Measurements from ENCODE around the gene RUFY4.
"Not testable (repeated sequence)": the region's sequence is repeated elsewhere in the genome, so short reads cannot be mapped to it uniquely, and the experiment has no call there.

RUFY4 gene

DNA sequence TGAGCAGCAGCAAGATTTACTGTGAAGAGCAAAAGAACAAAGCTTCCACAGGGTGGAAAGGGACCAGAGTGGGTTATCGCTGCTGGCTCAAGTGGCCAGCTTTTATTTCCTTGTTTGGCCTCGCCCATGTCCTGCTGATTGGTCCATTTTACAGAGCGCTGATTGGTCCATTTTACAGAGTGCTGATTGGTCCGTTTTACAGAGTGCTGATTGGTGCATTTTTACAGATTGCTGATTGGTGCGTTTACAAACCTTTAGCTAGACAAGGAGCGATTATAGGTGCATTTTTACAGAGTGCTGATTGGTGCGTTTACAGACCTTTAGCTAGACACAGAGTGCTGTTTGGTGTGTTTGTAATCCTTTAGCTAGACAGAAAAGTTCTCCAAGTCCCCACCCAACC, 39.8 kb downstream of the RUFY4 start:
- POLR2A ChIA-PET = interaction anchor here (0.8 kb wide), 2 partner anchors 10 to 17 kb away, joined by 3 read pairs; no protein-coding TSS in a partner anchor
- H3K27ac ChIP-seq (ENCODE audit: insufficient read depth in 1 of 2, low read depth in 1 of 2, low read length in 2 of 2, poor library complexity in 1 of 2, severe bottlenecking in 2 of 2); H3K4me1 ChIP-seq (ENCODE audit: control extremely low read depth in 1 of 4, control insufficient read depth in 4 of 4, insufficient read depth in 4 of 4, low read length in 3 of 4); CTCF ChIA-PET; DNase-seq; H3K27me3 ChIP-seq (replicated peaks in 2 of 5; ENCODE audit: control insufficient read depth in 4 of 5, insufficient read depth in 5 of 5, low read length in 4 of 5); H3K36me3 ChIP-seq (ENCODE audit: control insufficient read depth in 4 of 4, insufficient read depth in 4 of 4, low read length in 3 of 4); H3K4me3 ChIP-seq (ENCODE audit: control insufficient read depth in 1 of 7, extremely low read depth in 1 of 7, insufficient read depth in 4 of 7, low read depth in 2 of 7, low read length in 6 of 7): not testable (repeated sequence)
- peaks cover 0 to 16% (median 4%) of the 10 kb centered on the region in 5 experiments for H3K9me3 ChIP-seq (ENCODE audit: control extremely low read depth in 1 of 5, control insufficient read depth in 4 of 5, insufficient read depth in 2 of 5, low read depth in 1 of 5, low read length in 4 of 5)
- WGBS (ENCODE audit: insufficient coverage) = 94% methylated on average over 5 of the region's 7 CpGs

DNA sequence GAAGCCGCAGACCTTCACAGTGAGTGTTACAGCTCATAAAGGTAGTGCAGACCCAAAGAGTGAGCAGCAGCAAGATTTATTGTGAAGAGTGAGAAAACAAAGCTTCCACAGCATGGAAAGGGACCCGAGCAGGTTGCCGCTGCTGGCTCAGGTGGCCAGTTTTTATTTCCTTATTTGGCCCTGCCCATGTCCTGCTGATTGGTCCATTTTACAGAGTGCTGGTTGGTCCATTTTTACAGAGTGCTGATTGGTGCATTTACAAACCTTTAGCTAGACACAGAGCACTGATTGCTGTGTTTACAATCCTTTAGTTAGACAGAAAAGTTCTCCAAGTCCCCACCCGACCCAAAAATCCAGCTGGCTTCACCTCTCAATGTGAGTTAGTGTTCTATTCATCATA, 52.7 kb downstream of the RUFY4 start:
- Histone ChIP-seq H3K9me3 (ENCODE audit: control extremely low read depth in 1 of 5, control insufficient read depth in 4 of 5, insufficient read depth in 2 of 5, low read depth in 1 of 5, low read length in 4 of 5) (peaks cover 0 to 24% (median 2%) of the 10 kb centered on the region in 5 experiments), H3K4me1 (ENCODE audit: control extremely low read depth in 1 of 4, control insufficient read depth in 4 of 4, insufficient read depth in 4 of 4, low read length in 3 of 4) (peaks cover 4 to 17% (median 12%) of the 10 kb centered on the region in 4 experiments)
- H3K4me3 ChIP-seq (ENCODE audit: control insufficient read depth in 1 of 7, extremely low read depth in 1 of 7, insufficient read depth in 4 of 7, low read depth in 2 of 7, low read length in 6 of 7); H3K27me3 ChIP-seq (replicated peaks in 2 of 5; ENCODE audit: control insufficient read depth in 4 of 5, insufficient read depth in 5 of 5, low read length in 4 of 5); DNase-seq; H3K27ac ChIP-seq (ENCODE audit: insufficient read depth in 1 of 2, low read depth in 1 of 2, low read length in 2 of 2, poor library complexity in 1 of 2, severe bottlenecking in 2 of 2); H3K36me3 ChIP-seq (ENCODE audit: control insufficient read depth in 4 of 4, insufficient read depth in 4 of 4, low read length in 3 of 4); POLR2A ChIA-PET: not testable (repeated sequence)
- CTCF ChIA-PET = interaction anchor here (1.3 to 1.5 kb wide), 2 partner anchors 8 kb away, joined by 3 to 5 read pairs; no protein-coding TSS in a partner anchor
- 97% methylated on average over 3 of the region's 4 CpGs for WGBS (ENCODE audit: insufficient coverage)

- H3K36me3 ChIP-seq (ENCODE audit: control insufficient read depth in 4 of 4, insufficient read depth in 4 of 4, low read length in 3 of 4); POLR2A ChIA-PET; DNase-seq; H3K4me3 ChIP-seq (ENCODE audit: control insufficient read depth in 1 of 7, extremely low read depth in 1 of 7, insufficient read depth in 4 of 7, low read depth in 2 of 7, low read length in 6 of 7); H3K27ac ChIP-seq (ENCODE audit: insufficient read depth in 1 of 2, low read depth in 1 of 2, low read length in 2 of 2, poor library complexity in 1 of 2, severe bottlenecking in 2 of 2); H3K27me3 ChIP-seq (replicated peaks in 2 of 5; ENCODE audit: control insufficient read depth in 4 of 5, insufficient read depth in 5 of 5, low read length in 4 of 5): not testable (repeated sequence)
- Histone ChIP-seq H3K4me1 (ENCODE audit: control extremely low read depth in 1 of 4, control insufficient read depth in 4 of 4, insufficient read depth in 4 of 4, low read length in 3 of 4) (peaks cover 4 to 17% (median 12%) of the 10 kb centered on the region in 4 experiments), H3K9me3 (ENCODE audit: control extremely low read depth in 1 of 5, control insufficient read depth in 4 of 5, insufficient read depth in 2 of 5, low read depth in 1 of 5, low read length in 4 of 5) (peaks cover 0 to 19% (median 2%) of the 10 kb centered on the region in 5 experiments)
- CTCF ChIA-PET = interaction anchor here (1.5 kb wide), 1 partner anchor 9 kb away, joined by 5 read pairs; no protein-coding TSS in a partner anchor
Measured at GRCh38 chr2:218122286-218122685, 53.2 kb downstream of the RUFY4 start.

GRCh38 chr2:218123986-218124385, 54.9 kb downstream of the RUFY4 start:
- Histone ChIP-seq H3K4me1 (ENCODE audit: control extremely low read depth in 1 of 4, control insufficient read depth in 4 of 4, insufficient read depth in 4 of 4, low read length in 3 of 4) (peaks cover 4 to 17% (median 12%) of the 10 kb centered on the region in 4 experiments), H3K9me3 (ENCODE audit: control extremely low read depth in 1 of 5, control insufficient read depth in 4 of 5, insufficient read depth in 2 of 5, low read depth in 1 of 5, low read length in 4 of 5) (peaks cover 0 to 19% (median 2%) of the 10 kb centered on the region in 5 experiments), H3K27ac (ENCODE audit: insufficient read depth in 1 of 2, low read depth in 1 of 2, low read length in 2 of 2, poor library complexity in 1 of 2, severe bottlenecking in 2 of 2) (no peak overlapping the region), H3K36me3 (ENCODE audit: control insufficient read depth in 4 of 4, insufficient read depth in 4 of 4, low read length in 3 of 4) (no peaks in the 10 kb centered on the region), H3K27me3 (replicated peaks in 2 of 5; ENCODE audit: control insufficient read depth in 4 of 5, insufficient read depth in 5 of 5, low read length in 4 of 5) (no peaks in the 10 kb centered on the region), H3K4me3 (ENCODE audit: control insufficient read depth in 1 of 7, extremely low read depth in 1 of 7, insufficient read depth in 4 of 7, low read depth in 2 of 7, low read length in 6 of 7) (no peak overlapping the region)
- 80% methylated on average over 1 of the region's 4 CpGs for WGBS (ENCODE audit: insufficient coverage)
- POLR2A ChIA-PET = no interaction called here
- CTCF ChIA-PET = interaction anchor here (1.0 to 1.2 kb wide), 2 partner anchors 44 to 53 kb away, joined by 3 read pairs; no protein-coding TSS in a partner anchor
- no peak for DNase-seq

DNA sequence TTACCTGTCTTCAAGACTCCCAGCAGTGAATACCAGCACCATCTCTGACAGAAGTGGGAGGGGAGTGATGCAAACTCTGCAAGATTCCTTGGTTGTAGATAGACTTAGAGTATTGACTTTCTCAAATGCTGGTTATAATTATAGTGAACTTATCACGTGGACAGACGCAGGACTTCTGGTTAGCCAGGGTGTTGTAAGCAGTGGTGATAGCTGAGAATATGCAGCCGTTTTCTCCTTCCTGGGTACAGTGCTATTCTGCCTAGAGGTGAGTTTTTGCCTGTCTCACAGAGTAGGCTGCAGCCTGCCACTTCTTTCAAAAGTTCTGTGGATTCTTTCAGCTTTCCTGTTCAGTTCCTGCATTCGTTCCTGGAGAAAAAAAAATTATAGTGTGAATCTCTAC, 56.0 kb downstream of the RUFY4 start:
- 66% methylated on average over 4 of the region's 4 CpGs for WGBS (ENCODE audit: insufficient coverage)
- ChIA-PET CTCF (no interaction called here), POLR2A (no interaction called here)
- H3K4me1 ChIP-seq (ENCODE audit: control extremely low read depth in 1 of 4, control insufficient read depth in 4 of 4, insufficient read depth in 4 of 4, low read length in 3 of 4) = peaks cover 4 to 17% (median 12%) of the 10 kb centered on the region in 4 experiments
- H3K4me3 ChIP-seq (ENCODE audit: control insufficient read depth in 1 of 7, extremely low read depth in 1 of 7, insufficient read depth in 4 of 7, low read depth in 2 of 7, low read length in 6 of 7) = peak overlapping the region in 3 of 7 experiments; percentile 19 to 30 (median 20)
- no peak overlapping the region for H3K27ac ChIP-seq (ENCODE audit: insufficient read depth in 1 of 2, low read depth in 1 of 2, low read length in 2 of 2, poor library complexity in 1 of 2, severe bottlenecking in 2 of 2)
- peaks cover 0 to 19% (median 2%) of the 10 kb centered on the region in 5 experiments for H3K9me3 ChIP-seq (ENCODE audit: control extremely low read depth in 1 of 5, control insufficient read depth in 4 of 5, insufficient read depth in 2 of 5, low read depth in 1 of 5, low read length in 4 of 5)
- H3K27me3 ChIP-seq (replicated peaks in 2 of 5; ENCODE audit: control insufficient read depth in 4 of 5, insufficient read depth in 5 of 5, low read length in 4 of 5) = no peaks in the 10 kb centered on the region
- H3K36me3 ChIP-seq (ENCODE audit: control insufficient read depth in 4 of 4, insufficient read depth in 4 of 4, low read length in 3 of 4) = no peaks in the 10 kb centered on the region
- DNase-seq = no peak

DNA sequence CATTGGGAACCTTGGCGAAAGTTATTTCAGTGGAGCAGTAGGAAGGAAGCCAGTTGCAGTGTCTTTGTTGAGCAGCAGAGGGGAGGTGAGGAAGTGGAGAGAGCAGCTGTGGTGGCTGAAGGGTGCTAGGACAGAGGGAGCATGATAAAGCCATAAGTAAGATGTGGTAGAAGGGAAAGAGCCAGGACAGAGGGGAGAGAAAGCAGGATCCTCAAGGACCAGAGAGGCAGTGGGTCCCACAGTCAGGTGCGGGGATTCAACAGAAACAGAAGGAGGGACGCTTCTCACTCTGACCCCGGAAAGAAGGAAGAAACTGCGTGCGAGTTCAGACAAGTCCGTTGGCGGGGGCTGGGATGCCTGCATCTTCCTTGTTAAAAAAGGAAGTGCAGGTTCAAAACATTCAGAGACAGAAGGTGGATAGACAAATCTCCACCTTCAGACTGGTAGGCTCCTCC, 56.6 kb downstream of the RUFY4 start, which contains the start of gene CXCR2:
Gene CXCR2 (plus strand): TSS at position 403 of the 455 bp plus-strand sequence. CDS start 8,774 bp downstream, outside the sequence.
- no peaks in the 10 kb centered on the region for H3K36me3 ChIP-seq (ENCODE audit: control insufficient read depth in 4 of 4, insufficient read depth in 4 of 4, low read length in 3 of 4)
- DNase-seq = peak; percentile 13 to 56 (median 51)
- CTCF ChIA-PET = no interaction called here
- 8% methylated on average over 8 of the region's 8 CpGs for WGBS (ENCODE audit: insufficient coverage)
- H3K27me3 ChIP-seq (replicated peaks in 2 of 5; ENCODE audit: control insufficient read depth in 4 of 5, insufficient read depth in 5 of 5, low read length in 4 of 5) = no peaks in the 10 kb centered on the region
- H3K9me3 ChIP-seq (ENCODE audit: control extremely low read depth in 1 of 5, control insufficient read depth in 4 of 5, insufficient read depth in 2 of 5, low read depth in 1 of 5, low read length in 4 of 5) = peaks cover 0 to 17% (median 2%) of the 10 kb centered on the region in 5 experiments
- POLR2A ChIA-PET = no interaction called here
- H3K4me1 ChIP-seq (ENCODE audit: control extremely low read depth in 1 of 4, control insufficient read depth in 4 of 4, insufficient read depth in 4 of 4, low read length in 3 of 4) = peaks cover 4 to 17% (median 12%) of the 10 kb centered on the region in 4 experiments
- H3K4me3 ChIP-seq (ENCODE audit: control insufficient read depth in 1 of 7, extremely low read depth in 1 of 7, insufficient read depth in 4 of 7, low read depth in 2 of 7, low read length in 6 of 7) = peak within 1 kb of the TSS in 5 of 7 experiments; percentile 20 to 63 (median 30)
- no peak within 1 kb of the TSS for H3K27ac ChIP-seq (ENCODE audit: insufficient read depth in 1 of 2, low read depth in 1 of 2, low read length in 2 of 2, poor library complexity in 1 of 2, severe bottlenecking in 2 of 2)

DNA sequence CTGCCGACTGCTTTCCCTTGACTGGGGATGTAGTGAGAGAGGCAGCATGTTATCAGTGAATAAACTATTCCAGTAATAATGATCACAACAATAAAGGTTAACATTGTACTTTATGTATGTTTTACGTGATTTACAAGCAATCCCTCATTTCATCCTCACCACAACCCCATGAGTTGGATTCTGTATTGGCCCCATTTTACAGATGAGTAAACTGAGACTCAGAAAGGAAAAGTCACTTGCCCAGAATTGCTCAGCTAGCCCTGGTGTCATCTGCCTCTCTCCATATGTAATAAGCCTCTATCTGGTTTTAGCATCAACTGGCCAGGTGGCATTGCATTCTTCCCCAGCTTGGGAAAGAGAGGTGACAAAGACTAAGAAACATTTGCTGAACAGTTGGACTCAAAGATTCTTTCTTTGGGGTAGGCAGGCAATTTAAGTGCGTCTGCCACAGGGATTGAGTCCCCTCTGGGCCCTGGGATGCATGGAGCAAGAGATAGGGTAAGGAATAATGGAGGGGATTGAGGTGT, 58.9 kb downstream of the RUFY4 start:
- 100% methylated on average over 1 of the region's 3 CpGs for WGBS (ENCODE audit: insufficient coverage)
- CTCF ChIA-PET = no interaction called here
- H3K27me3 ChIP-seq (replicated peaks in 2 of 5; ENCODE audit: control insufficient read depth in 4 of 5, insufficient read depth in 5 of 5, low read length in 4 of 5) = no peaks in the 10 kb centered on the region
- no peaks in the 10 kb centered on the region for H3K9me3 ChIP-seq (ENCODE audit: control extremely low read depth in 1 of 5, control insufficient read depth in 4 of 5, insufficient read depth in 2 of 5, low read depth in 1 of 5, low read length in 4 of 5)
- POLR2A ChIA-PET = interaction anchor here (1.0 kb wide), 1 partner anchor 22 kb away, joined by 3 read pairs; no protein-coding TSS in a partner anchor
- peak overlapping the region in 1 of 7 experiments; percentile 46 for H3K4me3 ChIP-seq (ENCODE audit: control insufficient read depth in 1 of 7, extremely low read depth in 1 of 7, insufficient read depth in 4 of 7, low read depth in 2 of 7, low read length in 6 of 7)
- H3K36me3 ChIP-seq (ENCODE audit: control insufficient read depth in 4 of 4, insufficient read depth in 4 of 4, low read length in 3 of 4) = no peaks in the 10 kb centered on the region
- no peak overlapping the region for H3K27ac ChIP-seq (ENCODE audit: insufficient read depth in 1 of 2, low read depth in 1 of 2, low read length in 2 of 2, poor library complexity in 1 of 2, severe bottlenecking in 2 of 2)
- peaks cover 4 to 17% (median 12%) of the 10 kb centered on the region in 4 experiments for H3K4me1 ChIP-seq (ENCODE audit: control extremely low read depth in 1 of 4, control insufficient read depth in 4 of 4, insufficient read depth in 4 of 4, low read length in 3 of 4)
- DNase-seq = no peak

Measured in common myeloid progenitor, CD34-positive (primary cell).